Activated CD8-positive, alpha-beta memory T cell treated with anti-CD3 and anti-CD28 coated beads for 48 hours (primary cell): ENCODE data around the gene DYNLT1.
"Not testable (repeated sequence)": the region's sequence is repeated elsewhere in the genome, so short reads cannot be mapped to it uniquely, and the experiment has no call there.

Source experiments
- DNase-seq, 3 experiments: peaks; one replicate each; pipeline ENCODE4 v3.0.0-alpha.2; 2020; ENCODE audit warnings: low read depth in 2 of 3, low spot score in 2 of 3

DYNLT1 gene

GRCh38 chr6:158663625-158664165 is 19.2 kb upstream of the DYNLT1 start:
- no peak for DNase-seq

DNA sequence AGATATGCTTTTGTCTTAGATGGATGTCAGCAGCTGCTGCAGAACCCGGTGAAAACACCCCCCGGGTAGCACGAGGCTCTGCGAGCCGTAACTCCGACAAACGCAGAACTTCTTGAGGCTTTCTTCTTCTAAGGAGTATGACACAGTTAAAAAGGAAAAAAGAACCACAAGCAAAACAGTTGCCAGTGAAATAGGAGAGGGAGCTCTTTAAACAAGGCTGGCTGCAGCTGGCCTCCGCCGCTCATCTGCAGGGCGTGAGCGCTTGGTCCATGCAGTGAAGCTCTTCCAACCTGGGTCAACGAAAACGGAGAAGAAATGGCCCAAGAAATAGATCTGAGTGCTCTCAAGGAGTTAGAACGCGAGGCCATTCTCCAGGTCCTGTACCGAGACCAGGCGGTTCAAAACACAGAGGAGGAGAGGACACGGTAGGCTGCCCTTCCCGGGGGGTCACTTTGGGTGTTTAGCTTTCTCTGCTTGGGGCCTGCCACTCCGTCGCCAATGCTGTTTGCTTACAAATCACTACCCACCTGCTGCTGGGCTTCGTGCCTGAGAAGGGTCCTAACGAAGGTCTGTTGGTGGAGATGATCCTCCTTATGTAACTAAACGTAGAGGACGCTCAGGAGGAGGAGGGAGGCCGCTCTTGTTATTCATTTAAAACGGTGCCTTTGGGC is 18.5 kb upstream of the DYNLT1 start:
- no peak for DNase-seq

GRCh38 chr6:158662607-158662953 is 18.0 kb upstream of the DYNLT1 start:
- no peak for DNase-seq

GRCh38 chr6:158661156-158661685 is 16.7 kb upstream of the DYNLT1 start:
- DNase-seq, result no peak

GRCh38 chr6:158660333-158660754 is 15.8 kb upstream of the DYNLT1 start:
- no peak for DNase-seq

DNA sequence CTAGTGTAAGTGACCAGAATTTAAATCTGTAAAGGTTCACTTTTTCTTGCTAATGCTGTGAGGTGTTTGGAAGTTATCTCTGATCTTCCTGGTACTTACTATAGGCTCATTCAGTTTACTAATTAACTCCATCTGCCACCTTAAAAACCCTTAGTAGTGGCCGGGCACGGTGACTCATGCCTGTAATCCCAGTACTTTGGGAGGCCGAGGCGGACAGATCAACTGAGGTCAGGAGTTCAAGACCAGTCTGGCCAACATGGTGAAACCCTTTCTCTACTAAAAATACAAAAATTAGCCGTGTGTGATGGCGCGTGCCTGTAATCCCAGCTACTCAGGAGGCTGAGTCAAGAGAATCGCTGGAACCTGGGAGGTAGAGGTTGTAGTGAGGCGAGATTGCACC is 12.4 kb upstream of the DYNLT1 start:
- not testable (repeated sequence) for DNase-seq

DNA sequence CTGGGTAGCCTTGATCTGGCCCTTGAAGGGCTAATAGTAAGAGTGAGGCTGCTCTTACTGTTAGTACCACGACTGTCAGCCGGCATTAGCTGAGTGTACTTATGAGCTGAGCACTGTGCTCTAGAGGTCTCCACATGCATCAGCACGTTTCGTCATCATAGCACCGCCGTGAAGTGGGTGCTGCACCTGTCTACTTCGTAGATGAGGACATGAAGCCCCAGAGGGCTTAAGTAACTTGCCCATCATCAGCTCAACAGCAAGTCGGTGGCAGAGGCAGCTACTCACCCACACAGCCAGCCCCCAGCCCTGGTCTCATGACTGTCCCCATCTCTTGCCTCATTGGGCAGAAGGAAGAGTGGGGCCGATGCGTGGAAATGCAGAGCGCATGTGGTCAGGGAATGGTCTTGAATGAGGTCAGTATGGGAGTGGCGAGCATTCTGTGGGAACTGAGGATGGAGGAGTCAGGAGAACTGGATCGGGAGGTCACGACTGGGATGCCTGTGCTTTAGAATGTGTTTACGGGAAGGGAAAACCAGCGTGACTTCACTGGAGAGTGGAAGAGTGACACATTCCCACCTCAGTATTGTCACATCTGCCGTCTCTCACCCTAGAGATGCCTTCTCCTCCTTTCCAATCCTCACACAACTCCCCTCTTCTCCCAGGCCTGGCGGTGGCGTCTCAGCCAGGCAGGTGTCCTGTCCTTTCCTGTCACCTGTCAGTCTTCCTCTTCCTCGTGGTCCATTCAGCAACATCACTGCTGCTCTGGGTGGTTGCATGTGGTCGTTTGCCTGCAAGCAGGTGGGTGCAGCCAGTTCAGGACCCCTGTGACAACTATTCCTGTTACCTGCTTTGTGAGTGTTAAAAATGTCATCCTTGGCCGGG is 11.3 kb upstream of the DYNLT1 start:
- DNase-seq, result no peak

GRCh38 chr6:158654960-158655489 is 10.5 kb upstream of the DYNLT1 start:
- no peak for DNase-seq

- DNase-seq, result no peak
Measured at GRCh38 chr6:158654498-158654897, 10.0 kb upstream of the DYNLT1 start.

DNA sequence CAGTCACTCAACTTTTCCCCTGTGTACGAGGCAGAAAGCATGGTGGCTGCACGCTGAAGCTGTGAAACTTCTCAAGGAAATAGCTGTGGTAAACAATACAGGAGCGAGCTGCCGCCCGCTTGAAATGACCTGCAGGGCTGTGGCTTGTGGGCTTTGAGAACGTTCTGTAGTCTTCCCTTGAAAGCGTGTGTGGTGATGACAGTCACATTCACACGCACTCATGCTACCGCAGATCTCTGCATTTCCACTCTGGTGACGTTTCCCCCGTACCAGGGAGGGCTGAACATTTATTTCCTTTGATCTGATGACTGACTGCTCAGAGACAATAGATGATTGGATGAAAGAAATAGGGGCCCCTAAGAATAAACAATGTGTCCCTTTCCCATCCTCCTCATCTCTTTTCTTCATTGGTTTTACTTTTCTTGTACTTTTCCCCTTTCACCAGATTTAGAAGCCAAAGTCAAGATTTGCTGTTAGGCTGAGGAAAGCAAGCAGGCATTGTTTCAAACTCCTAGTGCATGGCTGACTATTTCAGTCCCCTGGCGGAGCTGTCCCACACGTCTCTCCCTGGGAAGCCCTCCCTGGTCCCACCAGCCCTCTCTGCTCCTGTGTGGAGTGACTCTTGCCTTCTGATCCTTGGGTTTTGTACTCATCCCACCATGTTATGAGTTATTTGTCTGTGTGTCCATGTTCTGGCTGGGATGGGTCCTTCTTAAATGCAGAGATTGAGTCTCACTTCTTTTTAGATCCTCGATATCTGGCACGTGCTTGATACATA is 9.2 kb upstream of the DYNLT1 start:
- peak; percentile 41 to 79 (median 67) for DNase-seq

- DNase-seq, result not testable (repeated sequence)
Measured at GRCh38 chr6:158651981-158652737, 7.6 kb upstream of the DYNLT1 start.

GRCh38 chr6:158649289-158650143 is 5.0 kb upstream of the DYNLT1 start, which contains the start of gene SYTL3:
Gene SYTL3 (plus strand): TSS chr6:158650054. CDS start chr6:158663269, 13,215 bp downstream.
- peak; percentile 42 to 74 (median 71) for DNase-seq

DNA sequence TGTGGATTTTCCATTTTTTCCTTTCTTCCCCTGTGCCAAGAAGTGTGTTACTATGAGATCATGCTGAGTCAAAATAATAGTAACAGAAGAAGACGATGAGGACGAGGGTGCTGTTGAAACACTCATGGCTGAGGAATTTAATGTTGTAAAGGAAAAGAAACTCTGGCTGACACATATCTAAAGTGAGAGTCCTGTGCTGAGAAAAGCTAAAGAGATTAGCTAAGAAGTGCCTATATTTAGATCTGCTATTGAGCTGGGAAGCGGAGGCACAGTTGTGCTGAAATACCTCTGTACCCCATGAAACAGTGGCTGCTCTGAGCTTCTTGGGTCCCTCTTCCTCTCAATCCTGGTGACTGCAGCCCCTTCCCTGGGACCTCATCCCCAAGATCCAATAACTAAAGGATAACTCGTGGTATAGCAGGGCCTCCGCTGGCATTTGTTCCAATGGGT is 4.2 kb upstream of the DYNLT1 start:
- DNase-seq, result no peak

GRCh38 chr6:158647501-158647900 is 3.0 kb upstream of the DYNLT1 start:
- DNase-seq, result no peak

- no peak for DNase-seq
Measured at GRCh38 chr6:158646023-158646910, 1.7 kb upstream of the DYNLT1 start.

GRCh38 chr6:158645064-158646022 is 800 bp upstream of the DYNLT1 start:
- DNase-seq, result no peak

DNA sequence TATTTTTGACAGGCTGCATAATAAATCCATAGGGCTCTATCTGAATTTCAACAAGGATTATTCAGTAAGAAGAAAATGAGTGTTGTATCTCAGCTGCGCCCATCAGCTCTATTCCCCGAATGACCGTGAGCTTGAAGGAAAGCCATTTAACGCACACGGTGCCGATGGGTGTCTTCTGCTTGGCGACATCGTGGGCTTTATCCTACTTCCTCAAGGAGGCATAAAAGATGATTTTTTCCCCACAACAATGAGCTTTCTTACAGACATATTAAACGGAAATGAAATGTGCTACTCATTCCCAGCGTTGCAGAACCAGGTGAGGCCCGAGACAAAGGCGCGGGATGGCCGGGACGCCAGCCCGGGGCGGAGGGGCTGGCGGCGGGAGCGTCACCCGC is 710 bp downstream of the DYNLT1 start:
- no peak for DNase-seq
